H9 (cell line): ENCODE measurements around the gene NTMT2. TPM values are rescaled to one million over a fixed set of nuclear protein-coding genes. Genes with fewer than 3 reads are reported as not detected.

Source experiments
- DNase-seq: peaks from one replicate; pipeline ENCODE4 v3.0.0-alpha.2; 2017
- H2AFZ ChIP-seq: one replicate; pipeline ENCODE4 v1.6.1; 2013; ENCODE audit warnings: mild to moderate bottlenecking, low read length, control low read depth, moderate library complexity
- H2AK5ac ChIP-seq: 2 replicates; pipeline ENCODE4 v1.6.1; 2013; ENCODE audit warnings: low read length, control low read depth, mixed read lengths; ENCODE audit not compliant: insufficient read length
- H2BK120ac ChIP-seq: one replicate; pipeline ENCODE4 v1.6.1; 2013; ENCODE audit warnings: low read depth, mild to moderate bottlenecking, low read length, control low read depth, inconsistent platforms; ENCODE audit not compliant: poor library complexity, severe bottlenecking
- H2BK12ac ChIP-seq: 2 replicates; pipeline ENCODE4 v1.6.1; 2013; ENCODE audit warnings: low read length, control low read depth, mixed read lengths, low read depth; ENCODE audit not compliant: insufficient read length
- H2BK15ac ChIP-seq: 2 replicates; pipeline ENCODE4 v1.6.1; 2013; ENCODE audit warnings: low read depth, low read length, control low read depth
- H2BK20ac ChIP-seq: one replicate; pipeline ENCODE4 v1.6.1; 2013; ENCODE audit warnings: low read depth, mild to moderate bottlenecking, low read length, control low read depth, inconsistent platforms; ENCODE audit not compliant: poor library complexity, severe bottlenecking
- H2BK5ac ChIP-seq: 2 replicates; pipeline ENCODE4 v1.6.1; 2013; ENCODE audit warnings: low read length, control low read depth, mixed read lengths; ENCODE audit not compliant: insufficient read length
- H3K14ac ChIP-seq: 2 replicates; pipeline ENCODE4 v1.6.1; 2013; ENCODE audit warnings: low read length, control low read depth; ENCODE audit not compliant: insufficient read depth
- H3K18ac ChIP-seq: 2 replicates; pipeline ENCODE4 v1.6.1; 2013; ENCODE audit warnings: low read depth, mild to moderate bottlenecking, mixed read lengths, low read length, control low read depth; ENCODE audit not compliant: insufficient read length
- H3K23ac ChIP-seq: 2 replicates; pipeline ENCODE4 v1.6.1; 2013; ENCODE audit warnings: low read length, control low read depth, mixed read lengths, low read depth; ENCODE audit not compliant: insufficient read length
- H3K23me2 ChIP-seq: 2 replicates; pipeline ENCODE4 v1.6.1; 2013; ENCODE audit warnings: low read depth, mild to moderate bottlenecking, mixed read lengths, low read length, control low read depth; ENCODE audit not compliant: insufficient read length, poor library complexity, severe bottlenecking
- H3K27ac ChIP-seq: 2 replicates; pipeline ENCODE4 v1.5.1; 2013; ENCODE audit warnings: low read length, control low read depth, mixed read lengths, low read depth; ENCODE audit not compliant: insufficient read length
- H3K27me3 ChIP-seq: 2 replicates; pipeline ENCODE4 v1.6.1; 2013; ENCODE audit warnings: low read length, control low read depth, inconsistent platforms; ENCODE audit not compliant: insufficient read depth
- H3K4ac ChIP-seq: 2 replicates; pipeline ENCODE4 v1.6.1; 2013; ENCODE audit warnings: low read depth, mild to moderate bottlenecking, control low read depth, inconsistent platforms, low read length, moderate library complexity
- H3K4me1 ChIP-seq: 2 replicates; pipeline ENCODE4 v1.6.1; 2013; ENCODE audit warnings: low read length, control low read depth, inconsistent platforms; ENCODE audit not compliant: insufficient read depth
- H3K4me2 ChIP-seq: 2 replicates; pipeline ENCODE4 v1.6.1; 2013; ENCODE audit warnings: low read length, control low read depth, mixed read lengths; ENCODE audit not compliant: insufficient read length, insufficient read depth
- H3K56ac ChIP-seq: 2 replicates; pipeline ENCODE4 v1.6.1; 2013; ENCODE audit warnings: low read depth, mild to moderate bottlenecking, mixed read lengths, low read length, control low read depth; ENCODE audit not compliant: insufficient read length
- H3K79me1 ChIP-seq: 2 replicates; pipeline ENCODE4 v1.6.1; 2013; ENCODE audit warnings: low read depth, mild to moderate bottlenecking, moderate library complexity, low read length, control low read depth, inconsistent platforms; ENCODE audit not compliant: insufficient read depth, poor library complexity, severe bottlenecking
- H3K79me2 ChIP-seq: 2 replicates; pipeline ENCODE4 v1.6.1; 2013; ENCODE audit warnings: low read length, control low read depth, inconsistent platforms; ENCODE audit not compliant: insufficient read depth
- H3K9ac ChIP-seq: 2 replicates; pipeline ENCODE4 v1.6.1; 2013; ENCODE audit warnings: low read length, control low read depth, mixed read lengths; ENCODE audit not compliant: insufficient read length; ENCODE audit errors: extremely low read depth
- H3K9me3 ChIP-seq: one replicate; pipeline ENCODE4 v1.6.1; 2013; ENCODE audit warnings: low read depth, low read length, inconsistent platforms; ENCODE audit not compliant: control insufficient read depth
- H3T11ph ChIP-seq: one replicate; pipeline ENCODE4 v1.6.1; 2013; ENCODE audit warnings: mild to moderate bottlenecking, low read length, control low read depth, inconsistent platforms
- H4K20me1 ChIP-seq: one replicate; pipeline ENCODE4 v1.6.1; 2013; ENCODE audit not compliant: control insufficient read depth, insufficient read length, insufficient read depth
- H4K5ac ChIP-seq: 2 replicates; pipeline ENCODE4 v1.6.1; 2013; ENCODE audit warnings: low read depth, mild to moderate bottlenecking, mixed read lengths, low read length, control low read depth; ENCODE audit not compliant: insufficient read length
- H4K8ac ChIP-seq: replicated peaks from 2 replicates; pipeline ENCODE4 v1.6.1; 2013; ENCODE audit warnings: low read length, control low read depth, mixed read lengths, low read depth; ENCODE audit not compliant: insufficient read length
- H4K91ac ChIP-seq: 2 replicates; pipeline ENCODE4 v1.6.1; 2013; ENCODE audit warnings: low read depth, mild to moderate bottlenecking, moderate library complexity, mixed read lengths, low read length, control low read depth; ENCODE audit not compliant: insufficient read length
- H3K27ac Mint-ChIP-seq, 3 experiments: 2 replicates in 2 of 3; 3 replicates in 1 of 3; pipeline ENCODE4 v1.8.0; 2020 to 2021; ENCODE audit warnings: mixed read lengths in 3 of 3, mild to moderate bottlenecking in 1 of 3, moderate library complexity in 1 of 3
- H3K27me3 Mint-ChIP-seq: 2 replicates; pipeline ENCODE4 v1.8.0; 2021; ENCODE audit warnings: low read depth, mild to moderate bottlenecking, moderate library complexity, mixed read lengths
- H3K36me3 Mint-ChIP-seq, 3 experiments: 2 replicates in 2 of 3; 3 replicates in 1 of 3; pipeline ENCODE4 v1.8.0; 2020 to 2021; ENCODE audit warnings: low read depth in 3 of 3, mixed read lengths in 3 of 3; ENCODE audit not compliant: insufficient read depth in 1 of 3
- H3K4me1 Mint-ChIP-seq, 2 experiments: 2 replicates each; pipeline ENCODE4 v1.8.0; 2020; ENCODE audit warnings: mixed read lengths in 2 of 2
- H3K4me3 Mint-ChIP-seq, 2 experiments: 2 replicates in 1 of 2; 3 replicates in 1 of 2; pipeline ENCODE4 v1.8.0; 2020 to 2021; ENCODE audit warnings: mild to moderate bottlenecking in 2 of 2, mixed read lengths in 2 of 2, moderate library complexity in 1 of 2
- H3K9me3 Mint-ChIP-seq, 2 experiments: 2 replicates in 1 of 2; 3 replicates in 1 of 2; pipeline ENCODE4 v1.8.0; 2020; ENCODE audit warnings: mild to moderate bottlenecking in 2 of 2, mixed read lengths in 2 of 2, moderate library complexity in 1 of 2
- CTCF ChIP-seq: fragments of 200-600 bp; sonication (generic); conservative IDR thresholded peaks from 3 replicates; pipeline ENCODE4 v1.8.0; 2021; ENCODE audit warnings: antibody characterized with exemption, mild to moderate bottlenecking
- WGBS: extraction: QIAGEN DNeasy Blood & Tissue Kit; methylation state at CpG from one replicate; pipeline ENCODE4 v1.1.7; 2013; ENCODE audit warnings: missing lambda C conversion rate, low lambda C conversion rate, mixed read lengths; ENCODE audit not compliant: insufficient read length; ENCODE audit errors: extremely low coverage; 5-methylcytosine and 5-hydroxymethylcytosine counted together
- microRNA-seq: library from miRNA; unstranded; fragments of <30 nt; microRNA quantifications from one replicate; pipeline ENCODE4, GENCODE V29; 2020; ENCODE audit warnings: borderline microRNAs expressed
- total RNA-seq: library from RNA; stranded (reverse); gene quantifications from 2 replicates; pipeline ENCODE4 v1.2.1, GENCODE V29; 2021

The NTMT2 gene
- total RNA-seq, 1 experiment from 2014 or later: 0.28 TPM

- no peak overlapping the region for H2AK5ac ChIP-seq
- no peak overlapping the region for H2BK120ac ChIP-seq
- no peaks in the 10 kb centered on the region for H3K79me1 ChIP-seq
- no peaks in the 10 kb centered on the region for H3K27me3 Mint-ChIP-seq
- no peak overlapping the region for H2BK15ac ChIP-seq
- no peak for TF ChIP-seq CTCF
- no peak overlapping the region for H4K8ac ChIP-seq
- H2AFZ ChIP-seq: no peak overlapping the region
- H2BK12ac ChIP-seq: no peak overlapping the region
- H4K20me1 ChIP-seq: no peaks in the 10 kb centered on the region
- H3K79me2 ChIP-seq: no peaks in the 10 kb centered on the region
- no peak for DNase-seq
- no peak overlapping the region for H3K23ac ChIP-seq
- H3K56ac ChIP-seq: no peak overlapping the region
- H3K27me3 ChIP-seq: no peaks in the 10 kb centered on the region
- H3K4me2 ChIP-seq: no peak overlapping the region
- H3K4me1 ChIP-seq: no peaks in the 10 kb centered on the region
- H3K36me3 Mint-ChIP-seq: no peaks in the 10 kb centered on the region
- no peak overlapping the region for H4K91ac ChIP-seq
- no peak overlapping the region for H3K14ac ChIP-seq
- H3K9me3 ChIP-seq: no peaks in the 10 kb centered on the region
- no peaks in the 10 kb centered on the region for H3K4me1 Mint-ChIP-seq
- no peak overlapping the region for H3K9ac ChIP-seq
- no peaks in the 10 kb centered on the region for H3K23me2 ChIP-seq
- H3K9me3 Mint-ChIP-seq: no peaks in the 10 kb centered on the region
- no CpG with 5 or more reads among the region's 4 CpGs for WGBS
- H3K4ac ChIP-seq: 0 out of 2 replicates have a peak overlapping the region, but pooled peaks have one; percentile 66
- no peak overlapping the region for H2BK20ac ChIP-seq
- no peak overlapping the region for H3T11ph ChIP-seq
- no peak overlapping the region for H3K18ac ChIP-seq
- no peak overlapping the region for H3K4me3 Mint-ChIP-seq
- H2BK5ac ChIP-seq: no peak overlapping the region
- no peak overlapping the region for H4K5ac ChIP-seq
- H3K27ac ChIP-seq: no peak overlapping the region
- no peak overlapping the region for H3K27ac Mint-ChIP-seq
These were observed 72.5 kb downstream of the NTMT2 start for GRCh38 chr1:170218257-170218650.

Small RNAs within 50 kb of the gene (microRNA-seq; reads per million reads assigned to microRNA genes)
- gene MIR3119-1 (not detected), gene MIR3119-2 (not detected)

Other genes starting within 250 kb of the NTMT2 start
- gene KIFAP3, start 71.3 kb upstream of the NTMT2 start, total RNA-seq: 3.8 TPM in 2 replicates